ENCODE results near the gene MAGEF1.

Gene MAGEF1

DNA sequence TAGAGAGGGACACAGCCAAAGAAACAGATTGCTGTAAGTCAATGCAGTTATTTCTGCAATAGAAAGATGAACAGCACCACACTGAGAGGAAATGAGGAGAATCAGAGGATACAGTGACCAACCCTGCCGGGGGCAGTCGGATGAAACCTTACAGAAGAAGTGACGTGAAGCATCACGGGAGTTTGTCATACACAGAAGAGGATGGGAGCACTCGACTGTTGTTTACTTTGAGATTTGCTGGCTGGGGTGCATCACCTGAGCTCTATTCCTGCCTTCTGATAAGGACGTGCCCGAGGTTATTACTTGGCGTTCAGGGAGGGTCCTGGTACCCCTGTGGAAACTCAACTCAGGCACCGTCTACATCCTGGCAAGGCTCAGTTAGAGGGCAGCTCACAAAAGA, 45.4 kb downstream of the MAGEF1 start:
- Histone ChIP-seq H3K4me3 (ENCODE audit: low read depth, low read length) (no peak overlapping the region), H3K9ac (ENCODE audit: low read depth, low read length) (no peak overlapping the region), H3K27me3 (ENCODE audit: control insufficient read depth, insufficient read depth, low read length) (no peaks in the 10 kb centered on the region), H3K4me1 (ENCODE audit: control insufficient read depth, insufficient read depth, low read length) (peaks cover 5% of the 10 kb centered on the region), H3K36me3 (ENCODE audit: control insufficient read depth, insufficient read depth, low read length) (no peaks in the 10 kb centered on the region), H3K9me3 (ENCODE audit: control insufficient read depth, insufficient read depth, low read length) (no peaks in the 10 kb centered on the region)

DNA sequence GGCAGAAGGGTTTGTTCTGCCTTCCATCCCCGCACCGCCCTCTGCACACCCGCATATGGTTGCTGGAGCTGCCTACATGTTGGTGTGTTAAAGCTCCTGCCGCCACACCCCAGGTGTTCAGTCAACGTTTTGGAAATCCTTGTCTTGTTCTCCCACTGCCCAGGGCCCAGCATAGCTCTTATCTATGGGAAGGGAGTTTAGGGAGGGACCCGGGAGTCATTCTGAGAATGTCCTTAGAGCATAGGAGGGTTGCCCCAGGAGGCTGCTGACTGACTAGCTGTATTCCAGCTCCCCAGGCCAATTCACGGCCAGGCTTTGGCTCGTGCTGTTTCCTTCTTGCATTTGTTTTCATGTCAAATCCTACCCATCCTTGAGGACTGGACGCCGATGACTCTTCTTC, 46.8 kb downstream of the MAGEF1 start:
- Histone ChIP-seq H3K27me3 (ENCODE audit: control insufficient read depth, insufficient read depth, low read length) (no peaks in the 10 kb centered on the region), H3K9ac (ENCODE audit: low read depth, low read length) (no peak overlapping the region), H3K36me3 (ENCODE audit: control insufficient read depth, insufficient read depth, low read length) (no peaks in the 10 kb centered on the region), H3K4me1 (ENCODE audit: control insufficient read depth, insufficient read depth, low read length) (peaks cover 5% of the 10 kb centered on the region), H3K4me3 (ENCODE audit: low read depth, low read length) (no peak overlapping the region), H3K9me3 (ENCODE audit: control insufficient read depth, insufficient read depth, low read length) (no peaks in the 10 kb centered on the region)

DNA sequence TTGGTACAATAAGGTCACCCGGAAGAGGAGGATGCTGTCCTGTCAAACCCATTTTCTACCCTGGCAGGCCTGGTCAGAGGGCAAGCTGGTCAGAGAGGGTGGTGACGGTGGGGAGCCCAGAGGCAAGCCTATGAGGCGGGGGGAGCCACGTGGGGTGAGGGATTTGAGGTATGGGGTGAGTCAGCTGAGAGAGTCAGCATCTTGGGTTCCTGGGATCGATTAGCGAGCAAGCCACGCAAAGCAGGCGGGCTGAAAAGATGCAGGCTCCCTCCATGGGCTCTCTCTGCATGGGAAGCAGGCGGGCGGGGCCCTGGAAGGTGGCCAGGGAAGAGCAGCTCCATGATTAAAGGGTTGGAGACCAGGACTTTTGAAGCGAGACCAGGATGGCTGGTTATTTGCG, 48.1 kb downstream of the MAGEF1 start:
- H3K4me1 ChIP-seq (ENCODE audit: control insufficient read depth, insufficient read depth, low read length): peaks cover 9% of the 10 kb centered on the region
- H3K4me3 ChIP-seq (ENCODE audit: low read depth, low read length): no peak overlapping the region
- H3K36me3 ChIP-seq (ENCODE audit: control insufficient read depth, insufficient read depth, low read length): no peaks in the 10 kb centered on the region
- H3K9ac ChIP-seq (ENCODE audit: low read depth, low read length): no peak overlapping the region
- H3K27me3 ChIP-seq (ENCODE audit: control insufficient read depth, insufficient read depth, low read length): no peaks in the 10 kb centered on the region
- no peaks in the 10 kb centered on the region for H3K9me3 ChIP-seq (ENCODE audit: control insufficient read depth, insufficient read depth, low read length)

DNA sequence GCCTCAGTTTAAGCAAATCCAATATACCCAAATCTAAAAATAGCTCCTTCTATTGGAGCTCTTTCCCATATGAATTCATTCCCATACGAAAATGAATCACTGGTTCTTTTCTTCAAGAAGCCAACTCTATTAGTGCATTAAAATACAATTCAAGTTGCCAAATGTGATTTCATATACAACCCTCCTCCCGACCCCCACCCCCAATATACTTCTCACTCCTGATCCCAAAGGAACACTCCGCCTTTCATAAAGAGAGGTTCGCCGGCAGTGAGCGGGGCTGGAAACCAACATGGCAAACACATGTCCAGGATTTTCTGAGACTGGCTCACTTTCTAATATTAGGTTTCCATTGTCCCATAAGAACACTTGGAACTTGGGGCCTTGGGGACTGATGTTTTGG, 48.5 kb downstream of the MAGEF1 start:
- H3K27me3 ChIP-seq (ENCODE audit: control insufficient read depth, insufficient read depth, low read length): no peaks in the 10 kb centered on the region

DNA sequence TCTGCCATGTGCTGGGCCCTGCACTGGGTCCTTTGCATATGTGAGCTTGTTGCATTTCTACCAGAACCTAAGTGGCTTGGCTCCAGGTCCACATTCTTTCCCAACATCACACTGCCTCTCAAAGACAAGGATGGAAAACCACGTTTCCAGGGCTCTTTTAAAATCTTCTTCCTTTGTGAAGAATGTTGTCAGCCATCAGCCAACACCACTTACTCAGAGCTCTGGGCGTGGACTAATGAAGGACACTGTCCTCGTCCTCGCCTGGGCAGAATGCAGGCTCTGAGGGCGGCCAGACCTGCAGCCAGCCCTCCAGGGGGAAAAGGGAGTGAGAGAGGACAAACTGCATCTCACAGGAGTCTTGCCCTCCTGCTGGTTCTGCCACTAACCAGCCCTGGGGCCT, 49.7 kb downstream of the MAGEF1 start:
- no peaks in the 10 kb centered on the region for H3K27me3 ChIP-seq (ENCODE audit: control insufficient read depth, insufficient read depth, low read length)
- no peak overlapping the region for H3K4me3 ChIP-seq (ENCODE audit: low read depth, low read length)
- H3K9ac ChIP-seq (ENCODE audit: low read depth, low read length): no peak overlapping the region
- H3K4me1 ChIP-seq (ENCODE audit: control insufficient read depth, insufficient read depth, low read length): peaks cover 9% of the 10 kb centered on the region
- H3K36me3 ChIP-seq (ENCODE audit: control insufficient read depth, insufficient read depth, low read length): no peaks in the 10 kb centered on the region
- no peaks in the 10 kb centered on the region for H3K9me3 ChIP-seq (ENCODE audit: control insufficient read depth, insufficient read depth, low read length)

More for the DNA sequence above, 48.5 kb downstream of the MAGEF1 start:
- Histone ChIP-seq H3K9me3 (ENCODE audit: control insufficient read depth, insufficient read depth, low read length) (no peaks in the 10 kb centered on the region), H3K9ac (ENCODE audit: low read depth, low read length) (no peak overlapping the region), H3K4me3 (ENCODE audit: low read depth, low read length) (no peak overlapping the region), H3K36me3 (ENCODE audit: control insufficient read depth, insufficient read depth, low read length) (no peaks in the 10 kb centered on the region), H3K4me1 (ENCODE audit: control insufficient read depth, insufficient read depth, low read length) (peaks cover 9% of the 10 kb centered on the region)

DNA sequence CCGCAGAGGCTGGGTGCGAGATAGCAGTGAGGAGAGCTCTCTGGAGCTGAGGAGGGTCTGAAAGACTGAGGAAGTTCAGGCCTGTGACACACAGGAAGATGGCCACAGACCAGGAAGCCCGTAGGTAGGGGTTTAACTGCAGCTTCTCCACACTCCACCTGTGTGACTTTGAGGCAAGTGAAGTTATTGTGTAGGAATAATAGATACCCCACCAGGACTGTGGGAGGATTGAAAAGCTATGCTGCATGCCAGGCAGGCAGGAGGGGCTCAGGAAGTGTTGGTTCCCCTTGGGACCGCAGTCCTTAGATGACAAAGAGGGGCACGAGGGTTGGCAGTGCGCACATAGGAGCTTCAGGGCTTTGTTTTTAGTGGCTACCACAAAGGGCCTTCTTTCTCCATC, 50.9 kb downstream of the MAGEF1 start:
- H3K4me3 ChIP-seq (ENCODE audit: low read depth, low read length): no peak overlapping the region
- H3K36me3 ChIP-seq (ENCODE audit: control insufficient read depth, insufficient read depth, low read length): no peaks in the 10 kb centered on the region
- no peaks in the 10 kb centered on the region for H3K27me3 ChIP-seq (ENCODE audit: control insufficient read depth, insufficient read depth, low read length)
- no peak overlapping the region for H3K9ac ChIP-seq (ENCODE audit: low read depth, low read length)
- no peaks in the 10 kb centered on the region for H3K9me3 ChIP-seq (ENCODE audit: control insufficient read depth, insufficient read depth, low read length)
- H3K4me1 ChIP-seq (ENCODE audit: control insufficient read depth, insufficient read depth, low read length): peaks cover 13% of the 10 kb centered on the region

Measured in iPS-15b (cell line).